Prostate gland (tissue), 2 donors: ENCODE data around the gene TBC1D32.

Source experiments
- CTCF ChIP-seq, 4 experiments: fragments of 200-600 bp in 2 of 4; fragments of 450-650 bp in 2 of 4; sonication (generic) in 2 of 4; IDR thresholded peaks; 1 replicate in 3 of 4; 2 replicates in 1 of 4; pipeline ENCODE4 v1.5.1; 2016 to 2019; ENCODE audit warnings: antibody characterized with exemption in 4 of 4, mild to moderate bottlenecking in 2 of 4, moderate library complexity in 2 of 4
- POLR2AphosphoS5 ChIP-seq: sonication (generic); formaldehyde crosslinking; IDR thresholded peaks from one replicate; pipeline ENCODE4 v1.6.1; 2017; ENCODE audit warnings: antibody characterized with exemption

GRCh38 chr6:121235386-121235785 is 98.9 kb downstream of the TBC1D32 start:
- no peak for TF ChIP-seq CTCF (IDR thresholded peaks at IDR 0.05)
- no peak for TF ChIP-seq POLR2AphosphoS5
